ENCODE data around the gene NINL. TPM values are rescaled to one million over a fixed set of nuclear protein-coding genes. Genes with fewer than 3 reads are reported as not detected.

The NINL gene
- total RNA-seq, 1 donor from 2014 or later = 5.7 TPM

DNA sequence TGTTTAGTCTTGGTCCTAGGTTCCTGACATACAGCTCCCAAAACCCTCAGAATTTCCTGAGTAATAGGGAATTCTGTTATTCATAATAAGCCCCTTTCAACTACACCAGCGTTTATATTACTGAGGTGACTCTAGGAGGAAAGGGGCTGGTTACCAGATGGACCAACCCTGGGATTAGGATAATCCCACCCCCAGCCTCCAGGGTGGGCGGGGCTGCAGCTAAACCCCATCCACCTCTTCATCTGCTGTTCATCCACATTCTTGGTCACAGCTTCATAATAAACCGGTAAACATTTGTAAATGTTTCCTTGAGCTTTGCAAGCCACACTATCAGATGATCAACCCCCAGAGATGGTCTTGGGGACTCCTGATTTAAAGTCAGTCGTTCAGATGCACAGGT is 38.3 kb downstream of the NINL start:
- Histone ChIP-seq H3K4me3 (ENCODE audit: low read length in 3 of 3) (no peak overlapping the region), H3K9me3 (ENCODE audit: control insufficient read depth in 3 of 3, low read length in 3 of 3) (no peaks in the 10 kb centered on the region), H3K27me3 (ENCODE audit: control insufficient read depth in 3 of 3, insufficient read depth in 3 of 3, low read length in 3 of 3) (no peaks in the 10 kb centered on the region), H3K4me1 (ENCODE audit: control insufficient read depth in 3 of 3, insufficient read depth in 3 of 3, low read length in 3 of 3) (peaks cover 0 to 6% (median 0%) of the 10 kb centered on the region in 3 donors), H3K36me3 (ENCODE audit: control insufficient read depth in 3 of 3, insufficient read depth in 3 of 3, low read length in 3 of 3) (no peaks in the 10 kb centered on the region), H3K9ac (ENCODE audit: low read depth in 1 of 3, low read length in 3 of 3) (no peak overlapping the region), H3K27ac (ENCODE audit: low read depth, low read length) (no peak overlapping the region)

DNA sequence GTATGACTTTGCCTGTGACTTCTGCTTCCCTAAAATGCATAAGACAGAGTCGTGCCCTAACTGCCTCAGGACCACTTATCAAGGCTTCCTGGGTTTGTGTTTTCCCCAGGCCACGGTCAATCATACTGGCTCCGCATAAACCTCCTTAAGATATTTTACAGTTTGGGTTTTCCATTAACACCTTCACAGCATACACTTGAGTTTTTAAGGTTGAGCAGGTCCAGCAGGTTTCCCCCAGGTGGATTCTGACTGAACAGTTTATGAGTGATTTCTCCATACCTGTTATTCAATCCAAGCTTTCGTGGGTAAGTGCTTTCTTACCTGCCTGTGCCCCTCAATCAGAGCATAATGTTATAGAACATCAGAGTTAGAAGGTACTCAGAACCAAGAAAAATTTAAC is 39.3 kb downstream of the NINL start:
- Histone ChIP-seq H3K27me3 (ENCODE audit: control insufficient read depth in 3 of 3, insufficient read depth in 3 of 3, low read length in 3 of 3) (no peaks in the 10 kb centered on the region), H3K27ac (ENCODE audit: low read depth, low read length) (no peak overlapping the region), H3K9me3 (ENCODE audit: control insufficient read depth in 3 of 3, low read length in 3 of 3) (no peaks in the 10 kb centered on the region), H3K9ac (ENCODE audit: low read depth in 1 of 3, low read length in 3 of 3) (no peak overlapping the region), H3K36me3 (ENCODE audit: control insufficient read depth in 3 of 3, insufficient read depth in 3 of 3, low read length in 3 of 3) (no peaks in the 10 kb centered on the region), H3K4me1 (ENCODE audit: control insufficient read depth in 3 of 3, insufficient read depth in 3 of 3, low read length in 3 of 3) (peaks cover 0 to 6% (median 0%) of the 10 kb centered on the region in 3 donors), H3K4me3 (ENCODE audit: low read length in 3 of 3) (no peak overlapping the region)

DNA sequence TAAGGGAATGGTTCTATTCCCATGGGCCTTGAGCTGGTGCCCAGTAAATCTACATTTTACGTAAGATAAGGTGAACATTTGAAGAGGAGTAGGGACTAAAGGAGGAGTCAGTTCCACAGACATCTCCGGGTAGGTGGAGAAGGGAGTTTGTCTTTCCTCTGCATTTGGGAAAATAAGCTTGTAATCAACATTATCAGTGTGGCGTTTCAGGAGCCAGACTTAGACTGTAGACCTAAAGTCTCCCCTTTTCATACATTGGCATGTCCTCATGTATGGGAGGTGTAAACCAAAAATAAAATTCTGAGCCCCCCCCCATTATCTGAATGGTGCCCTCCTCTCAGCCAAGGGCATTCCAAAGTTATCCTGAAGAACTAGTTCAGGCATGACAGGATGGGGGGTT is 40.2 kb downstream of the NINL start:
- H3K27ac ChIP-seq (ENCODE audit: low read depth, low read length) = no peak overlapping the region
- no peaks in the 10 kb centered on the region for H3K36me3 ChIP-seq (ENCODE audit: control insufficient read depth in 3 of 3, insufficient read depth in 3 of 3, low read length in 3 of 3)
- no peak overlapping the region for H3K4me3 ChIP-seq (ENCODE audit: low read length in 3 of 3)
- H3K27me3 ChIP-seq (ENCODE audit: control insufficient read depth in 3 of 3, insufficient read depth in 3 of 3, low read length in 3 of 3) = no peaks in the 10 kb centered on the region
- peaks cover 0 to 6% (median 4%) of the 10 kb centered on the region in 3 donors for H3K4me1 ChIP-seq (ENCODE audit: control insufficient read depth in 3 of 3, insufficient read depth in 3 of 3, low read length in 3 of 3)
- H3K9me3 ChIP-seq (ENCODE audit: control insufficient read depth in 3 of 3, low read length in 3 of 3) = no peaks in the 10 kb centered on the region
- H3K9ac ChIP-seq (ENCODE audit: low read depth in 1 of 3, low read length in 3 of 3) = no peak overlapping the region

DNA sequence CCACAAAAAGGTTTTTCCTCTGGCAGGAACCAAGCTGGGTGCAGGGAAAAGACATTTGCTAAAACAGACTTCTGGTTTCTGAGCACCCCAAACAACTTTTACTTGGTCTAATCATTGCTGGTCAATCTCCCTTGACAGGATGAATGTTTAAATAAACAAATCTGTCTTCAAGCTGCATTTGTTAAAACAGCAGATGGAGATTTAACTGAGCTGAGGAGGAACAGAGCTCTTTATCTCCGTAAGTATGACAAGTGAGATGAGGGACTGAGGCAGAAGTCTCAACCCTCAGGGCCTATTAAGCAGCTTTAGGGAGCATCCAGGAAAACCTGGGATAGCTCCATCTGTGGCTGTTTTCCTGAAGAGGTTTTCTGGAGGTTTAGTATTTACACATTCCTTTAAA is 40.6 kb downstream of the NINL start:
- no peak overlapping the region for H3K27ac ChIP-seq (ENCODE audit: low read depth, low read length)

DNA sequence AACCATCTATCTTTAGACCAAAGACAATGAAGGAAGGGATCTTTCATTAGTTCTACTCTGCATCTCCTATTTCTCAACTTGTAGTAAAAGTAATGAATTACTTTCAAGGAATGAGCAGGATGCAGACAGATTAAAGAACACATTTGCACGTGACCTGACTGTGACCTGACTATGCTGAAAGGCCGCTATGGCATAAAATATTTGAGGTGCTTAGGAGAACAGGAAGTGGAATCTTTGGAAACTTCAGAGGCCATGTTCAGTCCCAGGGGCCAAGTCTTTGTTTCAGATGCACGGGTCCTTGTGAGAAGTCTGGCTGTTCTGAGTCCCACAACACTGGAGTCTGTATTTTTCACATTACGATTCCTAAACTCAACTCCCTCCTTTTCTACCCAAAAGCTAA is 41.0 kb downstream of the NINL start:
- Histone ChIP-seq H3K4me3 (ENCODE audit: low read length in 3 of 3) (no peak overlapping the region), H3K9ac (ENCODE audit: low read depth in 1 of 3, low read length in 3 of 3) (no peak overlapping the region), H3K9me3 (ENCODE audit: control insufficient read depth in 3 of 3, low read length in 3 of 3) (no peaks in the 10 kb centered on the region), H3K27me3 (ENCODE audit: control insufficient read depth in 3 of 3, insufficient read depth in 3 of 3, low read length in 3 of 3) (no peaks in the 10 kb centered on the region), H3K4me1 (ENCODE audit: control insufficient read depth in 3 of 3, insufficient read depth in 3 of 3, low read length in 3 of 3) (peaks cover 4 to 9% (median 6%) of the 10 kb centered on the region in 3 donors), H3K36me3 (ENCODE audit: control insufficient read depth in 3 of 3, insufficient read depth in 3 of 3, low read length in 3 of 3) (no peaks in the 10 kb centered on the region), H3K27ac (ENCODE audit: low read depth, low read length) (no peak overlapping the region)

More for the DNA sequence above, 40.6 kb downstream of the NINL start:
- peaks cover 0 to 6% (median 5%) of the 10 kb centered on the region in 3 donors for H3K4me1 ChIP-seq (ENCODE audit: control insufficient read depth in 3 of 3, insufficient read depth in 3 of 3, low read length in 3 of 3)
- no peaks in the 10 kb centered on the region for H3K36me3 ChIP-seq (ENCODE audit: control insufficient read depth in 3 of 3, insufficient read depth in 3 of 3, low read length in 3 of 3)
- H3K27me3 ChIP-seq (ENCODE audit: control insufficient read depth in 3 of 3, insufficient read depth in 3 of 3, low read length in 3 of 3) = no peaks in the 10 kb centered on the region
- H3K9me3 ChIP-seq (ENCODE audit: control insufficient read depth in 3 of 3, low read length in 3 of 3) = no peaks in the 10 kb centered on the region
- no peak overlapping the region for H3K9ac ChIP-seq (ENCODE audit: low read depth in 1 of 3, low read length in 3 of 3)
- no peak overlapping the region for H3K4me3 ChIP-seq (ENCODE audit: low read length in 3 of 3)

DNA sequence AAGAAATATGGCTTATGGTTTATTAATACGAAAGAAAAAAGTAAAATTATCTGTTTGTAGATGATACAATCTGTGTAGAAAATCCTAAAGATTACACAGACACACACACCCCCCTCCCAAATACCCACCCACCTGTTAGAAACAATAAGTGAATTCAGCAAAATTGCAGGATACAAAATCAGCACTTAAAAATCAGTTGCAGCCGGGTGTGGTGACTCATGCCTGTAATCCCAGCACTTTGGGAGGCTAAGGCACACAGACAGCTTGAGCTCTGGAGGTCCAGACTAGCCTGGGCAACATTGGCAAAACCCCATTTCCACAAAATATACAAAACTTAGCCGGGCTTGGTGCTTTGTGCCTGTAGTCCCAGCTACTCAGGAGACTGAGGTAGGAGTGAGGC is 42.3 kb downstream of the NINL start:
- H3K9ac ChIP-seq (ENCODE audit: low read depth in 1 of 3, low read length in 3 of 3) = no peak overlapping the region
- H3K27ac ChIP-seq (ENCODE audit: low read depth, low read length) = no peak overlapping the region

DNA sequence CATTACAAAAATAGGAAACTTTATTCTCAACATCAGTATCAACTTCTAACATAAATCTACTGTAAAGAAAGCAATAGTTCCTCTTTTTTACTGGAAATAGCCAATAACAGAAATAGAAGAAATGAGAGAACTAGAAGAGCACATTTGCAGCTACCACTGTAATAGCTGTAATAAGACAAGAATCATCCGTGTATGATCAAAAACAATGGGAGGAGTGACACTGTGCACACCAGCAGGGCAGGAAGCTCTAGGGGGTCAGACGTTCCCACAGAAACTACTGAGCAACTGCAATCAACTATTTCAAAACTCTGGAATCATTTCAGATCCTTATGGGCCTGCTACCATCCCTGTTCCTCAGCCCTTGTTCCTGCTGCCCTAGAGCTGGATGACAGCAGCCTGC is 43.7 kb downstream of the NINL start:
- Histone ChIP-seq H3K27ac (ENCODE audit: low read depth, low read length) (no peak overlapping the region), H3K27me3 (ENCODE audit: control insufficient read depth in 3 of 3, insufficient read depth in 3 of 3, low read length in 3 of 3) (no peaks in the 10 kb centered on the region), H3K9ac (ENCODE audit: low read depth in 1 of 3, low read length in 3 of 3) (no peak overlapping the region), H3K4me3 (ENCODE audit: low read length in 3 of 3) (no peak overlapping the region), H3K36me3 (ENCODE audit: control insufficient read depth in 3 of 3, insufficient read depth in 3 of 3, low read length in 3 of 3) (no peaks in the 10 kb centered on the region), H3K9me3 (ENCODE audit: control insufficient read depth in 3 of 3, low read length in 3 of 3) (no peaks in the 10 kb centered on the region), H3K4me1 (ENCODE audit: control insufficient read depth in 3 of 3, insufficient read depth in 3 of 3, low read length in 3 of 3) (peaks cover 9 to 20% (median 14%) of the 10 kb centered on the region in 3 donors)

More for the DNA sequence above, 42.3 kb downstream of the NINL start:
- Histone ChIP-seq H3K9me3 (ENCODE audit: control insufficient read depth in 3 of 3, low read length in 3 of 3) (no peaks in the 10 kb centered on the region), H3K36me3 (ENCODE audit: control insufficient read depth in 3 of 3, insufficient read depth in 3 of 3, low read length in 3 of 3) (no peaks in the 10 kb centered on the region), H3K27me3 (ENCODE audit: control insufficient read depth in 3 of 3, insufficient read depth in 3 of 3, low read length in 3 of 3) (no peaks in the 10 kb centered on the region), H3K4me1 (ENCODE audit: control insufficient read depth in 3 of 3, insufficient read depth in 3 of 3, low read length in 3 of 3) (peaks cover 9 to 20% (median 14%) of the 10 kb centered on the region in 3 donors), H3K4me3 (ENCODE audit: low read length in 3 of 3) (no peak overlapping the region)

DNA sequence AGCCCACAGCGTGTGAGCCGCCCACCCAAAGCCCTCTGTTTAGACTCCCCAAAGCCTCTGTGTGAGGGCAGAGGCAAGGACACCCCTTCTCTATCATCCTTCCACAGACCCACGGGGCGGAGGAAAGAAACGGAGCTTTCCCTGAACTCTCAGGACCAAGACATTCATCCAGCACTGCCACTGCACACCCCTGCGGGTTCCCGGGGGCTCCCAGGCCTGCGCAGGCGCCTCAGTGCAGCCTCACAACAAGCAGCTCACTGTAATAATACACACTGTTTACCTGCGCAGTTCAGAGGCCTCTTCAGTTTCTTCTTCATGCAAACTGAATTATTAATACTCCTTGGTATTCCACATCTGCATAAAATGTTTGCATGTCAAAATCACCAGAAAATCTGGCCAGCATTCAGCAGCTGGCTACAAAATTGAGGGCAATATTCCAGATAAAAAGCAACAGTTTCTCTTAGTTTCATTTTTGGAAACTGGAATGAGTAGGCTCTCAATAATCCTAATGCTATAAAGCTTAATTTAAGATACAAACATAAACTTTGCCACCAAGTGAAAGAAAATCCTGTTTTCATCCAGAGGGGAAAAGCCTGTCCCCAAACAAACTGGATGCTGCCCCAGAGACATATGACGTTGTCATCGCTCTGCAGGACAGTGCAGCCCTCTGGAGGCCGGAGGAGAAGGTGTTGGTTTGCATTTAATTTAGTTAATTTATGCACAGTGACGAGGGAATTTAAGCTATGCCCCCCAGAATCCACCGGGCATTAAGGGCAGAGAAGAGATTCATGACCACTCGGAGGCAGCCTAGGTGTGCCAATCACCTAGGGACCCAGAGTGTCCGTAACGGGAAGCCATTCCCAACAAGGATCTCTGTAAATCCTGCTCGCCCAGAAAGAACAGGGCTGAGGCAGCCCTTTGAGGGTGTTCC is 45.3 kb downstream of the NINL start:
- no peaks in the 10 kb centered on the region for H3K9me3 ChIP-seq (ENCODE audit: control insufficient read depth in 3 of 3, low read length in 3 of 3)
- H3K27me3 ChIP-seq (ENCODE audit: control insufficient read depth in 3 of 3, insufficient read depth in 3 of 3, low read length in 3 of 3) = no peaks in the 10 kb centered on the region
- no peaks in the 10 kb centered on the region for H3K36me3 ChIP-seq (ENCODE audit: control insufficient read depth in 3 of 3, insufficient read depth in 3 of 3, low read length in 3 of 3)
- peak overlapping the region; percentile 56 for H3K27ac ChIP-seq (ENCODE audit: low read depth, low read length)
- H3K4me1 ChIP-seq (ENCODE audit: control insufficient read depth in 3 of 3, insufficient read depth in 3 of 3, low read length in 3 of 3) = peaks cover 9 to 20% (median 17%) of the 10 kb centered on the region in 3 donors
- H3K9ac ChIP-seq (ENCODE audit: low read depth in 1 of 3, low read length in 3 of 3) = peak overlapping the region; percentile 70 to 80 (median 80)
- H3K4me3 ChIP-seq (ENCODE audit: low read length in 3 of 3) = peak overlapping the region; percentile 62 to 79 (median 69)

DNA sequence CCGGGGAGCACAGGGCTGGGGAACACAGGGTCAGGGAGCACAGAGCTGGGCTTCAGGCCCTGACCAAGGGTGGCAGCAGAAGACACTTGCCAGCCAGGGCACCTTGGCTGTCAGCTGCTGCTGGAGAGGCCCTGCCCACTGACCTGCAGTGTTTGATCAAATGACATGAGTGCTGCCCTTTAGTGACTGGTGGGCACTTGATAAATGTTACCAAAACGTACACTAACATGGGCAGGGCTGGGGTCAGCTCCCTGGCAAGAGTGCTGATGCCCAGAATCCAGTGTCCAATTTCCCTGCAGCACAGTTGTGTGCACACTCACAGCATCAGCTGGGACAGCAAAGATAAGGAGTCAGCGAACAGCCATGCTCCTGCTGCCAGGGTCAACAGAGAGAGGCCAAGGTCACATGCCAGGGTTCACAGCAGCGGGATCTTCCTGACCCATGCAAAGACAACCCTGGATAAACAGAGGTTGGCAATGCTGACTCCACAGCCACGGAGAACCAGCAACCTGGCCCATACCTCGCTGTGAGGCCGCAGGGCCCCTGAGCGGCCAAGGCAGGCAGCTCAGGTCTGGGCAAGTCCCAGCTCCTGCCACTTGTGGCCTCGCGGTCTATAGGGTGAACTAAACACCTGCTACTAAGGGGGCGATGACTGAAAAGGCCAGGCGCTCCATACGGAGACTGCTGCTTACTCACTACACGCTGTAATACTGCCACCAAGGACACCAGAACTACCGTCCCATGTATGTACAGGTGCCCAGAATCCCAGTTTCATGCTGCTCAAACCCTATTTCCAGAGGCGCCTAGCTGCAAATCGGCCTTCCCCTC is 46.3 kb downstream of the NINL start:
- Histone ChIP-seq H3K4me3 (ENCODE audit: low read length in 3 of 3) (peak overlapping the region; percentile 62 to 79 (median 69)), H3K4me1 (ENCODE audit: control insufficient read depth in 3 of 3, insufficient read depth in 3 of 3, low read length in 3 of 3) (peaks cover 9 to 20% (median 19%) of the 10 kb centered on the region in 3 donors), H3K9ac (ENCODE audit: low read depth in 1 of 3, low read length in 3 of 3) (peak overlapping the region; percentile 70 to 80 (median 80)), H3K36me3 (ENCODE audit: control insufficient read depth in 3 of 3, insufficient read depth in 3 of 3, low read length in 3 of 3) (no peaks in the 10 kb centered on the region), H3K27me3 (ENCODE audit: control insufficient read depth in 3 of 3, insufficient read depth in 3 of 3, low read length in 3 of 3) (no peaks in the 10 kb centered on the region), H3K27ac (ENCODE audit: low read depth, low read length) (peak overlapping the region; percentile 56), H3K9me3 (ENCODE audit: control insufficient read depth in 3 of 3, low read length in 3 of 3) (no peaks in the 10 kb centered on the region)
